SKM-1 treated with dmso at 0.1 percent for 144 hours (cell line): ENCODE data around the gene BNIP3.
"Not testable (repeated sequence)": the region's sequence is repeated elsewhere in the genome, so short reads cannot be mapped to it uniquely, and the experiment has no call there.

Experiments used
- DNase-seq: peaks from one replicate; lab custom pipeline; 2025; ENCODE audit not compliant: unreplicated experiment; lab: John Stamatoyannopoulos, UW

The BNIP3 gene

GRCh38 chr10:132002004-132002403 lies 20.3 kb upstream of the BNIP3 start:
- DNase-seq = no peak

- DNase-seq = no peak
These were observed 19.7 kb upstream of the BNIP3 start for GRCh38 chr10:132001238-132001972.

GRCh38 chr10:131998845-131999681 lies 17.3 kb upstream of the BNIP3 start:
- no peak for DNase-seq

- DNase-seq = no peak
These were observed 16.5 kb upstream of the BNIP3 start for GRCh38 chr10:131998050-131998844.

- DNase-seq = no peak
These were observed 15.8 kb upstream of the BNIP3 start for GRCh38 chr10:131997366-131998049.

GRCh38 chr10:131996466-131997365 lies 15.0 kb upstream of the BNIP3 start:
- no peak for DNase-seq

DNA sequence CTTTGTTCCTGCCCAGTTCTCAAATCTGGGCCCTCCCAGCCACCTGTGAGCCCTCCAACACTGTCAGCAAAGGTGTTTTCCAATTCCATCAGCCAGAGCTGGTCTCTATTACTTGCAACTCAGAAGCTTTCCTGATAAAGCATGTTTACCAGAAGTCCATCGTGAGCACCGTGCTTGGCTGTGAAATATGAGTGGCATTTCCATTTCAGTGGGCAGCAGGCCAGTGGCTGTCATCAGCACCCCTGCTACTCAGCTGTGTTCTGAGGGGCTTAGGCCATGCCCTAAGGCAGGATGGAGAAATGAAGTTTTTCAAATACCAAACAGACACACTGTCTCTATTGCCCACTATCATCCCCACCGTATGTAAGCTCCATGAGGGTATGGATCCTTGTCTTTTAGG lies 12.7 kb upstream of the BNIP3 start:
- no peak for DNase-seq

DNA sequence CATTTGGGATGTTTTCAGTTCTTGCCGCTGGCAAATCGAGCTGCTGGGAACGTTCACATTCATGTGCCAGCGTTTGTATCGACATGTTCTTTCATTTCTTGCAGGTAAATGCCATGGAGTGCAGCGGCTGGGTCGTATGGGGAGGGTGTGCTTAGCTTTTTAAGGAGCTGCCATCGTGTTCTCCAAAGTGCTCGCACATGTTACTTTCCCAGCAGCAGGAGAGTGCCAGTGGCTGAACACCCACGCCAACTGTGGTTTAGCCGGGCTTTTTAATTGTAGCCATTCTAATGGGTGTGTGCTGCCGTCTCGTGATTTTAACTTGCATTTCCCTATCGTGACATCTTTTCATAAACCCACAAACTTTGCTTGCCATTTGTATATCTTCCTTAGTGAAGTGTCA lies 11.6 kb upstream of the BNIP3 start:
- no peak for DNase-seq

- no peak for DNase-seq
These were observed 10.0 kb upstream of the BNIP3 start for GRCh38 chr10:131991726-131992125.

DNA sequence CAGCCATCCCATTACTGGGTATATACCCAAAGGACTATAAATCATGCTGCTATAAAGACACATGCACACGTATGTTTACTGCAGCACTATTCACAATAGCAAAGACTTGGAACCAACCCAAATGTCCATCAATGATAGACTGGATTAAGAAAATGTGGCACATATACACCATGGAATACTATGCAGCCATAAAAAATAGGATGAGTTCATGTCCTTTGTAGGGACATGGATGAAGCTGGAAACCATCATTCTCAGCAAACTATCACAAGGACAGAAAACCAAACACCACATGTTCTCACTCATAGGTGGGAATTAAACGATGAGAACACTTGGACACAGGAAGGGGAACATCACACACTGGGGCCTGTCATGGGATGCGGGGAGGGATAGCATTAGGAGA lies 6.1 kb upstream of the BNIP3 start:
- DNase-seq = not testable (repeated sequence)

DNA sequence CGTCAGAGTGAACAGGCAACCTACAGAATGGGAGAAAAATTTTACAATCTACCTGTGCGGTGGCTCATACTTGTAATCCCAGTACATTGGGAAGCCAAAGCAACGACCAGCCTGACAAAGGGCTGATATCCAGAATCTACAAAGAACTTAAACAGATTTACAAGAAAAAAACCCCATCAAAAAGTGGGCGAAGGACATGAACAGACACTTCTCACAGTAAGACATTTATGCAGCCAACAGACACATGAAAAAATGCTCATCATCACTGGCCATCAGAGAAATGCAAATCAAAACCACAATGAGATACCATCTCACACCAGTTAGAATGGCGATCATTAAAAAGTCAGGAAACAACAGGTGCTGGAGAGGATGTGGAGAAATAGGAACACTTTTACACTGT lies 5.6 kb upstream of the BNIP3 start:
- DNase-seq = not testable (repeated sequence)

- not testable (repeated sequence) for DNase-seq
These were observed 5.1 kb upstream of the BNIP3 start for GRCh38 chr10:131986851-131987250.

DNA sequence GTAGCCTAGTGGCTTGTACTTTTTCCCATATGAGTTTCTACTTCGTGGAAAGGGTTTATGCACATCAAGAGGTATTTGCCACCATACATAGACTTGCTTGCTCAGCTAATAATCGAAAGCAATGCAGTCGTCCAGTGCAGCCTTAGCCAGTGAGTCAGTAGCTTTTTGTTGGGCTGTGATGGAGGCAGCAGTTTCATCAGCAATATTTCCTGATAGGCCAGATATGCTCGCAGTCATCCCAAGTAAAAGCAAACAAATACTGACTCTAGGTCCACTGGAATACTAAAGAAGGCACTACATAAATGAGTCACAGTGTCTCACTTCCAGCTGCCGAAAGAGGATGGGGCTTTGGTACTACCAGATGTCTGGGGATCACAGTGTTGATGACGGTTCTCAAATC lies 2.1 kb upstream of the BNIP3 start:
- DNase-seq = no peak

GRCh38 chr10:131982796-131983195 lies 1.1 kb upstream of the BNIP3 start:
- no peak for DNase-seq

DNA sequence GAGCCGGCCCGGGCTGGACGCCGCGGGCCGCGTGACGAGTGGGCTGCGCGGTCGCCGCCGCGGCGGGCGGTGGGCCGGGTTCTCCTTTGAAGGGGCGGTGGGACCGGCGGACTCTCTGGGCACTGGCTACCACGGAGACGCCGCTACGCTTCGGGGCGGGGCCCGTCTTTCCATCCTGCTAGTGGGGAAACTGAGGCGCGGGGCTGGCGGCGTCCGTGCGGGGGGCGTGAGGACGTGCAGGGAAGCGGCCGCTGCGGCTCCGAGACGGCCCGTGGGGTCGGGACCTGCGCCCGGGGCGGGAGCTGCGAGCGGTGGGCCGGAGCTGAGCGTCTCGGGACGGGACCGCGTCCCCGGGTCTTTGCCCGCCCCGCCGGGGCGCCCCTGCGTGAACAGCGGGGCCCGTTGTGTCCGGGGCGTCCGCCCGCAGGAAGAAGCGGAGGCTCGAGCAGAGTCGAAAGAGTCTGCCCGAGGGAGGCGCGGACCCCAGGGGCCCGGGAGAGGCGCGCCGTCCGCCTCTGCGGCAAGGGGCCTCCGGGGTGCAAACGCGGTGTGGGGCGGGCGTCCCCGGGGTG lies 548 bp upstream of the BNIP3 start:
- DNase-seq = no peak

- no peak for DNase-seq
These were observed 828 bp downstream of the BNIP3 start for GRCh38 chr10:131980761-131981428.

- DNase-seq = no peak
These were observed 1.4 kb downstream of the BNIP3 start for GRCh38 chr10:131980321-131980720.

DNA sequence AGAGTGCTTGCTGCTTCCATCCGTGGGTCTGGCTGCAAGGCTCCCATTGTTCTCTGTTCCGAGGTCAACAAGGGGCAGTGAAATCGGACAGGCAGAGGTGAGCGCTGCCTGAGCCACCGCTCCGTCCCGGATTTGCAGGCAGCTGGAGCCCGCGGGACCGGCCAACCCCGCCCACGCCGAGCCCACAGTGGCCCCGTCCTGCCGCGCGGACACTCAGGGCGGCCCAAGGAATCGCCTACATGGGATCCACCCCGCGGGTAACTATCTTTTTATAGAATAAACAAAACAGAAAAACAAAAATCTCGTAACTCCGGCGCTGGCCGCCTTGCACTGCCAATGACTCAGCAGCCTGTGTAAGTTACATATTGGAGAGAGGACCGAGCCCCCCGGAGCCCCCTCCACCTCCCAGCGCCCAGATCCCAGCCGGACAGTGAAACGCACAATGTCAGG lies 1.9 kb downstream of the BNIP3 start:
- DNase-seq = no peak

DNA sequence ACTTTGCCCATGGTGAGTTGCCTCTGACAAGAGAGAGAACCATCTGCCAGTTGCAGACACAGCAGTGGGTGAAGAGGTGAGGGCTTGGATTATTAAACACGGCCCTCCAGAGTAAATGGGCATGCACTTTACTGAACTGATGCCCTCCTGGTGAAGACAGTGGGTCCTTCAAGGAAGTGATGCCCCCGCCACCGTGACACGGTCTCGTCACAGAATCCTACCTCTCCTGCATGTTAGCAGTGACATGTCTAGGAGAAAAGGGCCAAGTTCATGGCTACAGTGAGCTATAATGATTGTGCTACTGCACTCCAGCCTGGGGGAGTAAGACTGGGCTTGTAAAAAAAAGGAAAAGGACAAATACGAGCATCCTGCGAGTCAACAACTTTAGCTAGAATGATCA lies 2.4 kb downstream of the BNIP3 start:
- no peak for DNase-seq
